ENCODE data around the gene GALNT18.

Gene GALNT18

GRCh38 chr11:11584937-11585336 is 36.9 kb downstream of the GALNT18 start:
- no peak overlapping the region for H3K27ac ChIP-seq (ENCODE audit: insufficient read depth in 1 of 2, low read depth in 1 of 2, low read length in 2 of 2, poor library complexity in 1 of 2, severe bottlenecking in 2 of 2)
- DNase-seq: no peak
- H3K9me3 ChIP-seq (ENCODE audit: control extremely low read depth in 1 of 5, control insufficient read depth in 4 of 5, insufficient read depth in 2 of 5, low read depth in 1 of 5, low read length in 4 of 5): no peaks in the 10 kb centered on the region
- peaks cover 7 to 44% (median 14%) of the 10 kb centered on the region in 4 experiments for H3K4me1 ChIP-seq (ENCODE audit: control extremely low read depth in 1 of 4, control insufficient read depth in 4 of 4, insufficient read depth in 4 of 4, low read length in 3 of 4)
- POLR2A ChIA-PET: no interaction called here
- CTCF ChIA-PET: no interaction called here
- H3K36me3 ChIP-seq (ENCODE audit: control insufficient read depth in 4 of 4, insufficient read depth in 4 of 4, low read length in 3 of 4): no peaks in the 10 kb centered on the region
- no CpG with 5 or more reads among the region's 1 CpG for WGBS (ENCODE audit: insufficient coverage)
- H3K4me3 ChIP-seq (ENCODE audit: control insufficient read depth in 1 of 7, extremely low read depth in 1 of 7, insufficient read depth in 4 of 7, low read depth in 2 of 7, low read length in 6 of 7): no peak overlapping the region
- H3K27me3 ChIP-seq (replicated peaks in 2 of 5; ENCODE audit: control insufficient read depth in 4 of 5, insufficient read depth in 5 of 5, low read length in 4 of 5): peaks cover 0 to 4% (median 0%) of the 10 kb centered on the region in 5 experiments

GRCh38 chr11:11584530-11584810 is 37.3 kb downstream of the GALNT18 start:
- peaks cover 0 to 4% (median 0%) of the 10 kb centered on the region in 5 experiments for H3K27me3 ChIP-seq (replicated peaks in 2 of 5; ENCODE audit: control insufficient read depth in 4 of 5, insufficient read depth in 5 of 5, low read length in 4 of 5)
- no peak overlapping the region for H3K27ac ChIP-seq (ENCODE audit: insufficient read depth in 1 of 2, low read depth in 1 of 2, low read length in 2 of 2, poor library complexity in 1 of 2, severe bottlenecking in 2 of 2)
- H3K4me3 ChIP-seq (ENCODE audit: control insufficient read depth in 1 of 7, extremely low read depth in 1 of 7, insufficient read depth in 4 of 7, low read depth in 2 of 7, low read length in 6 of 7): no peak overlapping the region
- no peaks in the 10 kb centered on the region for H3K36me3 ChIP-seq (ENCODE audit: control insufficient read depth in 4 of 4, insufficient read depth in 4 of 4, low read length in 3 of 4)
- DNase-seq: no peak
- no peaks in the 10 kb centered on the region for H3K9me3 ChIP-seq (ENCODE audit: control extremely low read depth in 1 of 5, control insufficient read depth in 4 of 5, insufficient read depth in 2 of 5, low read depth in 1 of 5, low read length in 4 of 5)
- ChIA-PET CTCF (interaction anchor here (1.4 kb wide), 1 partner anchor 10 kb away, joined by 4 read pairs; no protein-coding TSS in a partner anchor), POLR2A (no interaction called here)
- WGBS (ENCODE audit: insufficient coverage): 100% methylated on average over 2 of the region's 5 CpGs
- H3K4me1 ChIP-seq (ENCODE audit: control extremely low read depth in 1 of 4, control insufficient read depth in 4 of 4, insufficient read depth in 4 of 4, low read length in 3 of 4): peaks cover 5 to 40% (median 10%) of the 10 kb centered on the region in 4 experiments

GRCh38 chr11:11583801-11584529 is 37.8 kb downstream of the GALNT18 start:
- CTCF ChIA-PET: interaction anchor here (1.4 kb wide), 1 partner anchor 9 kb away, joined by 4 read pairs; no protein-coding TSS in a partner anchor
- Histone ChIP-seq H3K27ac (ENCODE audit: insufficient read depth in 1 of 2, low read depth in 1 of 2, low read length in 2 of 2, poor library complexity in 1 of 2, severe bottlenecking in 2 of 2) (no peak overlapping the region), H3K4me1 (ENCODE audit: control extremely low read depth in 1 of 4, control insufficient read depth in 4 of 4, insufficient read depth in 4 of 4, low read length in 3 of 4) (peaks cover 2 to 35% (median 5%) of the 10 kb centered on the region in 4 experiments), H3K4me3 (ENCODE audit: control insufficient read depth in 1 of 7, extremely low read depth in 1 of 7, insufficient read depth in 4 of 7, low read depth in 2 of 7, low read length in 6 of 7) (no peak overlapping the region), H3K27me3 (replicated peaks in 2 of 5; ENCODE audit: control insufficient read depth in 4 of 5, insufficient read depth in 5 of 5, low read length in 4 of 5) (peaks cover 0 to 4% (median 0%) of the 10 kb centered on the region in 5 experiments), H3K9me3 (ENCODE audit: control extremely low read depth in 1 of 5, control insufficient read depth in 4 of 5, insufficient read depth in 2 of 5, low read depth in 1 of 5, low read length in 4 of 5) (no peaks in the 10 kb centered on the region), H3K36me3 (ENCODE audit: control insufficient read depth in 4 of 4, insufficient read depth in 4 of 4, low read length in 3 of 4) (no peaks in the 10 kb centered on the region)
- POLR2A ChIA-PET: no interaction called here
- WGBS (ENCODE audit: insufficient coverage): 67% methylated on average over 7 of the region's 9 CpGs
- peak in 2 of 3 donors; percentile 23 to 32 for DNase-seq

- no peak overlapping the region for H3K27ac ChIP-seq (ENCODE audit: insufficient read depth in 1 of 2, low read depth in 1 of 2, low read length in 2 of 2, poor library complexity in 1 of 2, severe bottlenecking in 2 of 2)
- no peak overlapping the region for H3K4me3 ChIP-seq (ENCODE audit: control insufficient read depth in 1 of 7, extremely low read depth in 1 of 7, insufficient read depth in 4 of 7, low read depth in 2 of 7, low read length in 6 of 7)
- peaks cover 0 to 4% (median 0%) of the 10 kb centered on the region in 5 experiments for H3K27me3 ChIP-seq (replicated peaks in 2 of 5; ENCODE audit: control insufficient read depth in 4 of 5, insufficient read depth in 5 of 5, low read length in 4 of 5)
- ChIA-PET CTCF (interaction anchor here (1.0 kb wide), 1 partner anchor 11 kb away, joined by 4 read pairs; no protein-coding TSS in a partner anchor), POLR2A (no interaction called here)
- no peak for DNase-seq
- no peaks in the 10 kb centered on the region for H3K36me3 ChIP-seq (ENCODE audit: control insufficient read depth in 4 of 4, insufficient read depth in 4 of 4, low read length in 3 of 4)
- WGBS (ENCODE audit: insufficient coverage): 91% methylated on average over 5 of the region's 5 CpGs
- H3K9me3 ChIP-seq (ENCODE audit: control extremely low read depth in 1 of 5, control insufficient read depth in 4 of 5, insufficient read depth in 2 of 5, low read depth in 1 of 5, low read length in 4 of 5): no peaks in the 10 kb centered on the region
- H3K4me1 ChIP-seq (ENCODE audit: control extremely low read depth in 1 of 4, control insufficient read depth in 4 of 4, insufficient read depth in 4 of 4, low read length in 3 of 4): peaks cover 0 to 27% (median 7%) of the 10 kb centered on the region in 4 experiments
Observed at GRCh38 chr11:11582011-11582701, 39.6 kb downstream of the GALNT18 start.

- peaks cover 0 to 31% (median 12%) of the 10 kb centered on the region in 4 experiments for H3K4me1 ChIP-seq (ENCODE audit: control extremely low read depth in 1 of 4, control insufficient read depth in 4 of 4, insufficient read depth in 4 of 4, low read length in 3 of 4)
- H3K27me3 ChIP-seq (replicated peaks in 2 of 5; ENCODE audit: control insufficient read depth in 4 of 5, insufficient read depth in 5 of 5, low read length in 4 of 5): peaks cover 0 to 4% (median 0%) of the 10 kb centered on the region in 5 experiments
- H3K36me3 ChIP-seq (ENCODE audit: control insufficient read depth in 4 of 4, insufficient read depth in 4 of 4, low read length in 3 of 4): no peaks in the 10 kb centered on the region
- H3K27ac ChIP-seq (ENCODE audit: insufficient read depth in 1 of 2, low read depth in 1 of 2, low read length in 2 of 2, poor library complexity in 1 of 2, severe bottlenecking in 2 of 2): no peak overlapping the region
- ChIA-PET POLR2A (no interaction called here), CTCF (no interaction called here)
- no peaks in the 10 kb centered on the region for H3K9me3 ChIP-seq (ENCODE audit: control extremely low read depth in 1 of 5, control insufficient read depth in 4 of 5, insufficient read depth in 2 of 5, low read depth in 1 of 5, low read length in 4 of 5)
- DNase-seq: no peak
- 86% methylated on average over 3 of the region's 4 CpGs for WGBS (ENCODE audit: insufficient coverage)
- no peak overlapping the region for H3K4me3 ChIP-seq (ENCODE audit: control insufficient read depth in 1 of 7, extremely low read depth in 1 of 7, insufficient read depth in 4 of 7, low read depth in 2 of 7, low read length in 6 of 7)
Observed at GRCh38 chr11:11581481-11581880, 40.3 kb downstream of the GALNT18 start.

GRCh38 chr11:11580841-11581411 is 40.9 kb downstream of the GALNT18 start:
- H3K27ac ChIP-seq (ENCODE audit: insufficient read depth in 1 of 2, low read depth in 1 of 2, low read length in 2 of 2, poor library complexity in 1 of 2, severe bottlenecking in 2 of 2): no peak overlapping the region
- peaks cover 0 to 4% (median 0%) of the 10 kb centered on the region in 5 experiments for H3K27me3 ChIP-seq (replicated peaks in 2 of 5; ENCODE audit: control insufficient read depth in 4 of 5, insufficient read depth in 5 of 5, low read length in 4 of 5)
- ChIA-PET POLR2A (no interaction called here), CTCF (no interaction called here)
- no peaks in the 10 kb centered on the region for H3K36me3 ChIP-seq (ENCODE audit: control insufficient read depth in 4 of 4, insufficient read depth in 4 of 4, low read length in 3 of 4)
- 93% methylated on average over 10 of the region's 10 CpGs for WGBS (ENCODE audit: insufficient coverage)
- H3K4me3 ChIP-seq (ENCODE audit: control insufficient read depth in 1 of 7, extremely low read depth in 1 of 7, insufficient read depth in 4 of 7, low read depth in 2 of 7, low read length in 6 of 7): no peak overlapping the region
- peaks cover 0 to 32% (median 12%) of the 10 kb centered on the region in 4 experiments for H3K4me1 ChIP-seq (ENCODE audit: control extremely low read depth in 1 of 4, control insufficient read depth in 4 of 4, insufficient read depth in 4 of 4, low read length in 3 of 4)
- DNase-seq: no peak
- H3K9me3 ChIP-seq (ENCODE audit: control extremely low read depth in 1 of 5, control insufficient read depth in 4 of 5, insufficient read depth in 2 of 5, low read depth in 1 of 5, low read length in 4 of 5): no peaks in the 10 kb centered on the region

GRCh38 chr11:11580012-11580411 is 41.8 kb downstream of the GALNT18 start:
- H3K9me3 ChIP-seq (ENCODE audit: control extremely low read depth in 1 of 5, control insufficient read depth in 4 of 5, insufficient read depth in 2 of 5, low read depth in 1 of 5, low read length in 4 of 5): no peaks in the 10 kb centered on the region
- no peaks in the 10 kb centered on the region for H3K36me3 ChIP-seq (ENCODE audit: control insufficient read depth in 4 of 4, insufficient read depth in 4 of 4, low read length in 3 of 4)
- no peak overlapping the region for H3K4me3 ChIP-seq (ENCODE audit: control insufficient read depth in 1 of 7, extremely low read depth in 1 of 7, insufficient read depth in 4 of 7, low read depth in 2 of 7, low read length in 6 of 7)
- peaks cover 0 to 4% (median 0%) of the 10 kb centered on the region in 5 experiments for H3K27me3 ChIP-seq (replicated peaks in 2 of 5; ENCODE audit: control insufficient read depth in 4 of 5, insufficient read depth in 5 of 5, low read length in 4 of 5)
- WGBS (ENCODE audit: insufficient coverage): 92% methylated on average over 5 of the region's 5 CpGs
- peaks cover 0 to 32% (median 12%) of the 10 kb centered on the region in 4 experiments for H3K4me1 ChIP-seq (ENCODE audit: control extremely low read depth in 1 of 4, control insufficient read depth in 4 of 4, insufficient read depth in 4 of 4, low read length in 3 of 4)
- ChIA-PET POLR2A (no interaction called here), CTCF (no interaction called here)
- H3K27ac ChIP-seq (ENCODE audit: insufficient read depth in 1 of 2, low read depth in 1 of 2, low read length in 2 of 2, poor library complexity in 1 of 2, severe bottlenecking in 2 of 2): no peak overlapping the region
- no peak for DNase-seq

Measured in common myeloid progenitor, CD34-positive (primary cell).